Tibial nerve (tissue), 4 donors: ENCODE data around the gene UBE2C. TPM values are rescaled to one million over a fixed set of nuclear protein-coding genes. Genes with fewer than 3 reads are reported as not detected.

Source experiments
- DNase-seq, 2 donors: peaks; one replicate each; pipeline ENCODE4 v3.0.0-alpha.2; 2019; ENCODE audit warnings: low spot score in 2 of 2
- H3K27ac ChIP-seq, 4 donors: fragments of 200-600 bp; sonication (generic) in 3 of 4; one replicate each; pipeline ENCODE4 v1.5.1; 2017 to 2019; ENCODE audit warnings: mild to moderate bottlenecking in 1 of 4
- H3K27me3 ChIP-seq, 2 donors: fragments of 200-600 bp; sonication (generic) in 1 of 2; one replicate each; pipeline versions ENCODE4 v1.5.1 to v1.6.0; 2017 to 2019
- H3K36me3 ChIP-seq, 3 donors: fragments of 200-600 bp; sonication (generic); one replicate each; pipeline ENCODE4 v1.5.1; 2018 to 2019
- H3K4me1 ChIP-seq, 4 donors: fragments of 200-600 bp; sonication (generic) in 3 of 4; one replicate each; pipeline ENCODE4 v1.5.1; 2017 to 2019
- H3K4me3 ChIP-seq, 4 donors: fragments of 200-600 bp; sonication (generic) in 3 of 4; one replicate each; pipeline ENCODE4 v1.5.1; 2017 to 2019; ENCODE audit warnings: mild to moderate bottlenecking in 1 of 4, moderate library complexity in 1 of 4
- H3K9me3 ChIP-seq, 4 donors: fragments of 200-600 bp; sonication (generic) in 3 of 4; one replicate each; pipeline ENCODE4 v1.5.1; 2017 to 2019
- EP300 ChIP-seq, 2 donors: sonication (generic); formaldehyde crosslinking; IDR thresholded peaks; one replicate each; pipeline ENCODE4 v1.6.1; 2017; ENCODE audit warnings: antibody characterized with exemption in 2 of 2, mild to moderate bottlenecking in 1 of 2
- POLR2A ChIP-seq, 2 donors: fragments of 450-650 bp; IDR thresholded peaks; one replicate each; pipeline ENCODE4 v1.6.1; 2017; ENCODE audit warnings: antibody characterized with exemption in 2 of 2, mild to moderate bottlenecking in 2 of 2, moderate library complexity in 2 of 2
- WGBS, 2 donors: methylation state at CpG; one replicate each; pipeline ENCODE4 v1.1.5; 2018; 5-methylcytosine and 5-hydroxymethylcytosine counted together
- total RNA-seq, 4 donors: library from RNA; depleted of rRNA; stranded (reverse); fragments of >200 nt; gene quantifications; one replicate each; pipeline ENCODE4 v1.1.0, GENCODE V29; 2016
- TF ChIP-seq, protein P1 (sequence below), 5 experiments: fragments of 200-600 bp in 3 of 5; fragments of 450-650 bp in 2 of 5; sonication (generic) in 3 of 5; IDR thresholded peaks; one replicate each; pipeline ENCODE4 v1.5.1; 2016 to 2019; ENCODE audit warnings: antibody characterized with exemption in 5 of 5, mild to moderate bottlenecking in 3 of 5, moderate library complexity in 2 of 5

Gene UBE2C
- total RNA-seq, 4 donors from 2014 or later, result 0.78 to 6.9 (median 1.5) TPM; not detected in 1

DNA sequence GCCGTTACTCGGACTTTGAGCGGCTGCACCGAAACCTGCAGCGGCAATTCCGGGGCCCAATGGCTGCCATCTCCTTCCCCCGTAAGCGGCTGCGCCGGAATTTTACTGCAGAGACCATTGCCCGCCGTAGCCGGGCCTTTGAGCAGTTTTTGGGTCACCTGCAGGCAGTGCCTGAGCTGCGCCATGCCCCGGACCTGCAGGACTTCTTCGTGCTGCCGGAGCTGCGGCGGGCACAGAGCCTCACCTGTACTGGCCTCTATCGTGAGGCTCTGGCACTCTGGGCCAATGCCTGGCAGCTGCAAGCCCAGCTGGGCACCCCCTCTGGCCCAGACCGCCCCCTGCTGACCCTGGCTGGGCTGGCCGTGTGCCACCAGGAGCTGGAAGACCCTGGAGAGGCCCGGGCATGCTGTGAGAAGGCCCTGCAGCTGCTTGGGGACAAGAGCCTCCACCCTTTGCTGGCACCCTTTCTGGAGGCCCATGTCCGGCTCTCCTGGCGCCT, 28.3 kb downstream of the UBE2C start:
- peaks cover 0 to 41% (median under 1%) of the 10 kb centered on the region in 4 donors for H3K4me1 ChIP-seq

DNA sequence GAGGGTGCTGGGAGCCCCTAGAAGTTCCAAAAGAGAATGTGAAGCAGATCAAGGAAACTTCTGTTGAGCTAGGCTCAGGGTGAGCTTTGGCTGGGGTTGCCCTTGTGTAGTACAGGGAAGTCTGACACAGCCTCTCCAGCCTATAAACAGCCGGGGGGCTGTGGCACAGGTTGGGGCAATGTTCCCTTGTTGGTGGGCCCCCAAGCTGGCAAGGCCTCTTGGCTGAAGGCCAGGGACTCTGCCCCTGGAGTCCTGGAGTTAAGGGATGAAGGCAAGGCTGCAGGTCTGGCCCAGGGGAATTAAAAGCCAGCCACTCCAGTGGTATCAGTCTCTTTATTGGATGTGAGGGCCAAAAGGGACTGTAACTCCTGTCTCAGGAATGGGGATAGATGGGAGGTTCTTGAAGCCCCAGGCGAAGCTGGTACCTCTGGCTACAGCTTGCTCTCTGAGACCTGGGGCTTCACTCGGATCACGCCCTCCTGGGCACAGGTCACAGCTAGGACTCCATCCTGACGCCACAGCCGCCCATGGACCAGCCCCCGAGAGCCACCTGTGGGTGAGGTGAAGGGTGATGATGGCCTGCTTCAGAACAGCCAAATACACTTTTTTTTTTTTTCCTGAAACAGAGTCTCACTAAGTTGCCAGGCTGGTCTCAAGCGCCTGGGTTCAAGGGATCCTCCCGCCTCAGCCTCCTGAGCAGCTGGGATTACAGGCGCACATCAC, 29.1 kb downstream of the UBE2C start:
- no peak overlapping the region for H3K4me3 ChIP-seq
- TF ChIP-seq, protein P1, sequence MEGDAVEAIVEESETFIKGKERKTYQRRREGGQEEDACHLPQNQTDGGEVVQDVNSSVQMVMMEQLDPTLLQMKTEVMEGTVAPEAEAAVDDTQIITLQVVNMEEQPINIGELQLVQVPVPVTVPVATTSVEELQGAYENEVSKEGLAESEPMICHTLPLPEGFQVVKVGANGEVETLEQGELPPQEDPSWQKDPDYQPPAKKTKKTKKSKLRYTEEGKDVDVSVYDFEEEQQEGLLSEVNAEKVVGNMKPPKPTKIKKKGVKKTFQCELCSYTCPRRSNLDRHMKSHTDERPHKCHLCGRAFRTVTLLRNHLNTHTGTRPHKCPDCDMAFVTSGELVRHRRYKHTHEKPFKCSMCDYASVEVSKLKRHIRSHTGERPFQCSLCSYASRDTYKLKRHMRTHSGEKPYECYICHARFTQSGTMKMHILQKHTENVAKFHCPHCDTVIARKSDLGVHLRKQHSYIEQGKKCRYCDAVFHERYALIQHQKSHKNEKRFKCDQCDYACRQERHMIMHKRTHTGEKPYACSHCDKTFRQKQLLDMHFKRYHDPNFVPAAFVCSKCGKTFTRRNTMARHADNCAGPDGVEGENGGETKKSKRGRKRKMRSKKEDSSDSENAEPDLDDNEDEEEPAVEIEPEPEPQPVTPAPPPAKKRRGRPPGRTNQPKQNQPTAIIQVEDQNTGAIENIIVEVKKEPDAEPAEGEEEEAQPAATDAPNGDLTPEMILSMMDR (IDR thresholded peaks at IDR 0.05), result no peak
- TF ChIP-seq POLR2A (IDR thresholded peaks at IDR 0.05), result no peak
- no peak for TF ChIP-seq EP300 (IDR thresholded peaks at IDR 0.05)
- no peak for DNase-seq
- H3K4me1 ChIP-seq, result peaks cover 0 to 36% (median 0%) of the 10 kb centered on the region in 4 donors
- peaks cover 0 to 89% (median 12%) of the 10 kb centered on the region in 3 donors for H3K36me3 ChIP-seq
- no peaks in the 10 kb centered on the region for H3K27me3 ChIP-seq
- 87 to 89% methylated on average over 10 of the region's 10 CpGs for WGBS, 2 donors
- H3K9me3 ChIP-seq, result no peaks in the 10 kb centered on the region
- peak overlapping the region in 2 of 4 donors; percentile 54 to 67 for H3K27ac ChIP-seq

More for the DNA sequence above, 28.3 kb downstream of the UBE2C start:
- DNase-seq, result no peak
- Histone ChIP-seq H3K27me3 (no peaks in the 10 kb centered on the region), H3K36me3 (peaks cover 0 to 80% (median 12%) of the 10 kb centered on the region in 3 donors), H3K9me3 (no peaks in the 10 kb centered on the region), H3K4me3 (no peak overlapping the region), H3K27ac (no peak overlapping the region)
- TF ChIP-seq EP300 (IDR thresholded peaks at IDR 0.05) (no peak), POLR2A (IDR thresholded peaks at IDR 0.05) (no peak)
- TF ChIP-seq, protein P1 (IDR thresholded peaks at IDR 0.05), result no peak
- WGBS, 2 donors, result 91 to 94% methylated on average over 14 to 18 of the region's 25 CpGs

DNA sequence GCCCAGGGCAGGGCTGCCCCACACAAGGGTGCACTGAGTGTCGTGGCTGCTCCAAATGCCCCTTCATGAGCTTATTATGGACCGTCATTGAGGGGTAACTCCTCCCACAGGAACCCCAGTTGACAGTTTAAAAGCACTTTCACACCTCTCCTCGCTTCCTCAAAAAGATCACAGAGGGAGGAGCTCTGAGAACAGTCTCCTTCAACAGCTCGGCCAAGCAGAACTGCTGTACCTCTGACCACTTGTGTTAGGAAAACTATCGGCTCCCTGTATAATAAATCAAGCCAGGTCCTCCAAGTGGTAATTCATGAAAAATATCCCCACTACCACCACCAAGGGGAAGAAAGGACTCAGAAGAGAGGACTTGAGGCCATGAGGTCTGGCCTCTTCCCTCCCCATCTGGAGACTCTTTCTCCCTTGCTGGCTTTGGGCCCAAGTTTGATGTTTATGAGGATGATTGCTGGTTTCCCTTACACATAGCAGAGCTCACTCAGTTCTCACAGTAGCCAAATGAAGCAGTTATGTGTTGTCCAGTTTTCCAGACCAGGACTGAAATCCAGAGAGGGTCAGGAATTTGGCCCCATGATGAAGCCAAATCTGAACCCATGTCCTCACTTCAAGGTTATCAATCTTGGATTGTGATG, 29.8 kb downstream of the UBE2C start:
- peak in 1 of 2 donors; percentile 62 for DNase-seq
- Histone ChIP-seq H3K9me3 (no peaks in the 10 kb centered on the region), H3K4me3 (no peak overlapping the region), H3K4me1 (peaks cover 0 to 30% (median 0%) of the 10 kb centered on the region in 4 donors), H3K27ac (peak overlapping the region in 3 of 4 donors; percentile 0 to 67 (median 54)), H3K27me3 (no peaks in the 10 kb centered on the region), H3K36me3 (peaks cover 0 to 96% (median 12%) of the 10 kb centered on the region in 3 donors)
- TF ChIP-seq POLR2A (IDR thresholded peaks at IDR 0.05) (no peak), EP300 (IDR thresholded peaks at IDR 0.05) (no peak)
- TF ChIP-seq, protein P1 (IDR thresholded peaks at IDR 0.05), result no peak
- whole genome bisulfite sequencing, 2 donors, result 44 to 50% methylated on average over 2 to 5 of the region's 5 CpGs

DNA sequence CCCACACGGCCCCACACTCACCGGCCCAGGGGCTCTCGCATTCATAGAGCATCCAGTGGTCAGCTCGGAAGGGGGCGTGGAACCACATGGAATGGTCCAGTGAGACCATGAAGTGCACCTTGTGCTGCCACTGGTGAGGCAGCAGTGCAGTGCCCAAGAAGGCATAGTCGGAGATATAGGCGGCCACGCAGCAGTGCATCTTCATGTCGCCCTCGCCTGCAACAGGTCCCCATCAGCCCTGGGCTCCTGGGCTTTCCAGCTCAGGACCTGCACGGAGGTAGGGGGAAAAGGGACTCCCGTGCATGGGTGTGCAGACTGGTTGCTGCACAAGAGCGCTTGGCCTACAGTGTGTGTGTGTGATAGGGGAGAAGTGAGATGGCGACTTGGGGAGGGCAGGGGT, 31.1 kb downstream of the UBE2C start:
- Histone ChIP-seq H3K4me1 (peaks cover 0 to 29% (median 0%) of the 10 kb centered on the region in 4 donors), H3K9me3 (no peaks in the 10 kb centered on the region), H3K4me3 (no peak overlapping the region), H3K36me3 (peaks cover 0 to 99% (median 21%) of the 10 kb centered on the region in 3 donors), H3K27ac (peak overlapping the region in 2 of 4 donors; percentile 54 to 67), H3K27me3 (no peaks in the 10 kb centered on the region)
- no peak for DNase-seq
- TF ChIP-seq EP300 (IDR thresholded peaks at IDR 0.05) (no peak), POLR2A (IDR thresholded peaks at IDR 0.05) (no peak)
- TF ChIP-seq, protein P1 (IDR thresholded peaks at IDR 0.05), result no peak
- 87 to 89% methylated on average over 14 of the region's 14 CpGs for WGBS, 2 donors

DNA sequence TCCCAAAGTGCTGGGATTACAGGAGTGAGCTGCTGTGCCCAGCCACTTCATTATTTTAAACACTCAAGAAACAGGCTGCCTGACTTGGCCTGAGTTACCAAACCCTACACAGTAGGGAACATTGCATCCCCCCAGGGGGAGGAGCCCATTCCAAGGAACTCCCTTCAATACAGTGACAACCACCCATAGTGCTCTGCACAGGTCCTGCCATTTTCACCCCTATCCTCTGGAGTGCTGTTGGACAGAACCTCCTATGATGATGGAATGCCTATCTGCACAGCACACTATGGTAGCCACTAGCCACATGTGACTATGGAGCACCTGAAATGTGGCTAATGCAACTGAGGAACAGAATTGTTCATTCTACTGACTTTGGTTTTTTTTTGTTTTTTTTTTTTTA, 33.0 kb downstream of the UBE2C start:
- Histone ChIP-seq H3K4me1 (peaks cover 0 to 29% (median 0%) of the 10 kb centered on the region in 4 donors), H3K27ac (no peak overlapping the region), H3K9me3 (no peaks in the 10 kb centered on the region), H3K36me3 (peaks cover 0 to 94% (median 21%) of the 10 kb centered on the region in 3 donors), H3K27me3 (no peaks in the 10 kb centered on the region), H3K4me3 (no peak overlapping the region)
- DNase-seq, result no peak
- no peak for TF ChIP-seq POLR2A (IDR thresholded peaks at IDR 0.05)
- TF ChIP-seq, protein P1 (IDR thresholded peaks at IDR 0.05), result no peak
- no peak for TF ChIP-seq EP300 (IDR thresholded peaks at IDR 0.05)
